Pancreas (tissue), 10 donors: ENCODE data around the gene CCSER1. TPM values are rescaled to one million over a fixed set of nuclear protein-coding genes. Genes with fewer than 3 reads are reported as not detected.
"Not testable (repeated sequence)": the region's sequence is repeated elsewhere in the genome, so short reads cannot be mapped to it uniquely, and the experiment has no call there.

Source experiments
- ATAC-seq, 4 donors: fragments of 200-7000 bp; cut with Tn5 transposase; one replicate each; pipeline versions ENCODE4 v1.8.0 to v1.9.1; 2020; ENCODE audit warnings: mild to moderate bottlenecking in 4 of 4, moderate library complexity in 4 of 4
- DNase-seq, 6 donors: peaks; one replicate each; pipeline ENCODE4 v3.0.0-alpha.2; 2020
- FAIRE-seq: peaks from 2 replicates; lab custom pipeline; 2012; peaks lifted over from hg19 to GRCh38; lab: Jason Lieb, UNC
- H3K27ac ChIP-seq, 4 donors: fragments of 200-600 bp; sonication (generic); 1 replicate in 3 of 4; 2 replicates in 1 of 4; pipeline versions ENCODE4 v1.5.0 to v1.8.0; 2020
- H3K27me3 ChIP-seq, 4 donors: fragments of 200-600 bp; one replicate each; pipeline ENCODE4 v1.8.0; 2021
- H3K36me3 ChIP-seq, 3 donors: fragments of 200-600 bp; sonication (generic) in 1 of 3; one replicate each; pipeline versions ENCODE4 v1.5.0 to v1.8.0; 2020 to 2021
- H3K4me1 ChIP-seq, 3 donors: fragments of 200-600 bp; one replicate each; pipeline ENCODE4 v1.8.0; 2021
- H3K4me3 ChIP-seq, 4 donors: fragments of 200-600 bp; sonication (generic) in 2 of 4; one replicate each; pipeline versions ENCODE4 v1.5.0 to v1.8.0; 2020 to 2021
- H3K9me3 ChIP-seq, 4 donors: fragments of 200-600 bp; one replicate each; pipeline ENCODE4 v1.8.0; 2021
- CTCF ChIP-seq, 4 donors: fragments of 200-600 bp; sonication (generic) in 3 of 4; IDR thresholded peaks; one replicate each; pipeline versions ENCODE4 v1.5.0 to v1.8.0; 2021; ENCODE audit warnings: antibody characterized with exemption in 4 of 4
- WGBS, 2 donors: extraction: QIAGEN DNeasy Blood & Tissue Kit; methylation state at CpG; one replicate each; pipeline ENCODE4 v1.1.7; 2013; 5-methylcytosine and 5-hydroxymethylcytosine counted together
- intact Hi-C, 3 donors: fragments of 100-400 bp; cut with DNase I; formaldehyde crosslinking; loops; one replicate each; pipeline versions ENCODE4 v1.11.1 to v1.14.2; 2022
- polyA plus RNA-seq, 2 donors: library from polyadenylated mRNA; stranded (reverse); fragments of 200-250 nt; gene quantifications; one replicate each; pipeline ENCODE4 v1.2.3, GENCODE V29; 2013
- total RNA-seq, 6 donors: library from RNA; stranded (reverse); fragmentation: NEBNext Ultra II Directional in 4 of 6; extraction: Animal tissue kit (Norgen Biotek cat#: 25700) in 4 of 6; gene quantifications; one replicate each; pipeline versions ENCODE4 v1.2.1 to v1.2.4, GENCODE V29; 2021 to 2023
- donor health status: healthy with polysubstance abuse.
- donor health status: DM: no; HTN: no; CAD: no; lungs with moderate emphysema.
- donor health status: DM: no; HTN: no; CAD: no.
- donor health status: control.
- donor health status: control.
- donor health status: Bipolar disorder and iron deficiency.
- donor health status: DM: yes; HTN: yes; CAD: no.
- donor health status: DM: no; HTN: no; CAD: no.
- donor health status: DM: no; HTN: no; CAD: no.
- donor health status: DM: yes; HTN: yes; CAD: no.

The CCSER1 gene
- total and polyA plus RNA-seq, 8 donors = 0.99 to 12.7 (median 5.1) TPM

DNA sequence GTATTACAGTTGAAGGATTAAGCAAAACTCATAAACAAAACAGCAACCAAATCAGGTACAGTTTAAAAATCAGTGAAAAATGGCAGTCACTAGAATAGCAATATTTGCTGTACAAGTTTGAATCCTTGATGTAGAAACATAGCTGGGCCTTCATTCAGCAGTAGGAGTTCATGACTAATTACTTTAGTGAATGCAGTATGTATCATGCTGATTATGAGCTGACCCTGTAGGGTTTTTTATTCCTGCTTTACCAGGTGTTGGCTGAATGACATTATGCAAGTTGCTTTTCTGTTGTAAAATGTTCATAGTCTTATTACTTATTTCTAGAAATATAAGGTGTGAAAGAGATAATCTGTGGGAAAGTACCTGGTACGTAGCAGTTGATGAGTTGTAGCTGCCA is 179.6 kb downstream of the CCSER1 start:
- FAIRE-seq = no peak
- Histone ChIP-seq H3K36me3 (no peaks in the 10 kb centered on the region), H3K27me3 (no peaks in the 10 kb centered on the region), H3K9me3 (no peaks in the 10 kb centered on the region), H3K27ac (no peak overlapping the region), H3K4me1 (no peaks in the 10 kb centered on the region), H3K4me3 (no peak overlapping the region)
- 89 to 95% methylated on average over 1 of the region's 1 CpG for WGBS, 2 donors
- intact Hi-C loops = no loop called here
- ATAC-seq = no peak
- no peak for TF ChIP-seq CTCF (IDR thresholded peaks at IDR 0.05)
- no peak for DNase-seq

GRCh38 chr4:90317140-90317539 is 189.9 kb downstream of the CCSER1 start:
- H3K27ac ChIP-seq = not testable (repeated sequence)
- 92% methylated on average over 6 of the region's 6 CpGs for WGBS, 2 donors

DNA sequence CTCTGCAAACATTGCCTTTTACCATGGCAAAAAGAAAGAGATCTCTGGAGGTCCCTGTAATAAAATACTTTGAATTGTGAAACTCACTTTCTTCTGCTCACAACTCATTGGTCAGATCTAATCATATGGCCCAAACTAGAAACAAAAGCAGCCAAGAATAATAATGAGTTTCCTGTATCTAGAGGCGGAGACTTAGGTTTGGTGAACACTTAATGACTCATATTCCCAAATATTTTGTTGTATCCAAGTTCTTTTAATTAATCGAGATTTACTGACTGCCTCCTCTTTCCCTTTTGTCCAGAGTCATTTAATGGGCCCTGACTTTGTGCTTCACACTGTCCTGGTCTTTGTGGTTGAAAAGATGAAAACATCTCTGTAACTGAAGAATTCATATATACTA is 190.6 kb downstream of the CCSER1 start:
- no peaks in the 10 kb centered on the region for H3K4me1 ChIP-seq
- WGBS, 2 donors = 64 to 85% methylated on average over 2 of the region's 2 CpGs
- FAIRE-seq (no peak), ATAC-seq (peak in 1 of 4 donors; percentile 60), DNase-seq (no peak)
- TF ChIP-seq CTCF (IDR thresholded peaks at IDR 0.05) = no peak
- H3K27me3 ChIP-seq = no peaks in the 10 kb centered on the region
- H3K9me3 ChIP-seq = no peaks in the 10 kb centered on the region
- no peak overlapping the region for H3K27ac ChIP-seq
- no peak overlapping the region for H3K4me3 ChIP-seq
- H3K36me3 ChIP-seq = no peaks in the 10 kb centered on the region
- intact Hi-C loops = no loop called here

More at GRCh38 chr4:90317140-90317539, 189.9 kb downstream of the CCSER1 start:
- ATAC-seq, intact Hi-C loops, H3K4me1 ChIP-seq, FAIRE-seq, H3K9me3 ChIP-seq, H3K36me3 ChIP-seq, H3K4me3 ChIP-seq, H3K27me3 ChIP-seq, DNase-seq: not testable (repeated sequence)

DNA sequence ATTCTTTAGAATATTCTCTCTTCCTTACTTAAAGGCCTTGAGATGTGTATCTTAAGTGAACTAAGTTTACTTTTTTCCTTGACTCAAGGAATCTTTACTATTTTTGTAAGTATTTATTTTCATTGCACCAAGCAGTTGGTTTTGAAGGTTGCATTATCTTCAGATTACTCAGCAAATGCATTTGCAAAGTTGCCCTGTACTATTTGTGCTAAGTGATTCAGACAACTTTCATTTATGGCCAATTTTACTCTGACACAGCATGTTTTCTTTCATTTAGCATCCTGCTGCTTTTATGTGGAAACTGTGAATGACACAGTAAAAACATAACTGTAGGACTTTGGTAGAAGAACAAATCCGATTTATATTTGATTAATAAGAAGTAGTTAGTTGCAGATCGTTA is 191.0 kb downstream of the CCSER1 start:
- no peaks in the 10 kb centered on the region for H3K4me1 ChIP-seq
- DNase-seq = no peak
- ATAC-seq = peak in 3 of 4 donors; percentile 36 to 46 (median 43)

GRCh38 chr4:90328558-90328957 is 201.4 kb downstream of the CCSER1 start:
- DNase-seq = peak in 1 of 6 donors; percentile 31
- intact Hi-C loops = no loop called here

More for the DNA sequence above, 191.0 kb downstream of the CCSER1 start:
- intact Hi-C loops = no loop called here
- no peak for FAIRE-seq
- no peaks in the 10 kb centered on the region for H3K36me3 ChIP-seq
- TF ChIP-seq CTCF (IDR thresholded peaks at IDR 0.05) = no peak
- 81 to 82% methylated on average over 2 of the region's 2 CpGs for WGBS, 2 donors
- no peaks in the 10 kb centered on the region for H3K27me3 ChIP-seq
- no peaks in the 10 kb centered on the region for H3K9me3 ChIP-seq
- no peak overlapping the region for H3K27ac ChIP-seq
- no peak overlapping the region for H3K4me3 ChIP-seq

More at GRCh38 chr4:90328558-90328957, 201.4 kb downstream of the CCSER1 start:
- Histone ChIP-seq H3K27me3 (no peaks in the 10 kb centered on the region), H3K4me3 (no peak overlapping the region), H3K4me1 (peaks cover 0 to 6% (median 0%) of the 10 kb centered on the region in 3 donors), H3K36me3 (no peaks in the 10 kb centered on the region), H3K9me3 (no peaks in the 10 kb centered on the region), H3K27ac (no peak overlapping the region)
- peak in 1 of 4 donors; percentile 29 for ATAC-seq
- no peak for FAIRE-seq
- 35 to 44% methylated on average over 2 of the region's 2 CpGs for WGBS, 2 donors
- TF ChIP-seq CTCF (IDR thresholded peaks at IDR 0.05) = no peak
